Inflammatory macrophage treated with lipopolysaccharide for 4 hours (primary cell): ENCODE results near the gene TARBP1.
A peak's percentile ranks its signal among the peaks of the same experiment; 100 is the strongest.

ENCODE experiments used
- DNase-seq: peaks from one replicate; pipeline ENCODE4 v3.0.0-alpha.2; 2020

TARBP1 gene

GRCh38 chr1:234478481-234479309, at the start of gene TARBP1:
TARBP1 (minus strand) TSS chr1:234479179; CDS start chr1:234479103, 76 bp downstream.
- DNase-seq: peak; percentile 81

- peak; percentile 89 for DNase-seq
Observed at GRCh38 chr1:234528074-234528865, 49.3 kb upstream of the TARBP1 start.

GRCh38 chr1:234527346-234527745, 48.4 kb upstream of the TARBP1 start:
- DNase-seq: no peak

GRCh38 chr1:234526922-234527321, 47.9 kb upstream of the TARBP1 start:
- DNase-seq: no peak

GRCh38 chr1:234525099-234525799, 46.3 kb upstream of the TARBP1 start:
- DNase-seq: peak; percentile 56

GRCh38 chr1:234521836-234522235, 42.9 kb upstream of the TARBP1 start:
- DNase-seq: no peak

GRCh38 chr1:234520908-234521817, 42.2 kb upstream of the TARBP1 start:
- no peak for DNase-seq

GRCh38 chr1:234519506-234519905, 40.5 kb upstream of the TARBP1 start:
- DNase-seq: peak; percentile 33

- DNase-seq: no peak
Observed at GRCh38 chr1:234518876-234519275, 39.9 kb upstream of the TARBP1 start.

GRCh38 chr1:234518086-234518485, 39.1 kb upstream of the TARBP1 start:
- DNase-seq: peak; percentile 51

- DNase-seq: peak; percentile 67
Observed at GRCh38 chr1:234517110-234517802, 38.3 kb upstream of the TARBP1 start.

- DNase-seq: peak; percentile 63
Observed at GRCh38 chr1:234515821-234516241, 36.9 kb upstream of the TARBP1 start.

- DNase-seq: peak; percentile 27
Observed at GRCh38 chr1:234515411-234515810, 36.4 kb upstream of the TARBP1 start.

GRCh38 chr1:234512451-234512861, 33.5 kb upstream of the TARBP1 start:
- DNase-seq: peak; percentile 93

GRCh38 chr1:234509457-234510328, 30.7 kb upstream of the TARBP1 start:
- DNase-seq: no peak

- DNase-seq: no peak
Observed at GRCh38 chr1:234507626-234508387, 28.8 kb upstream of the TARBP1 start.

- no peak for DNase-seq
Observed at GRCh38 chr1:234507089-234507488, 28.1 kb upstream of the TARBP1 start.

- DNase-seq: peak; percentile 51
Observed at GRCh38 chr1:234505769-234506102, 26.8 kb upstream of the TARBP1 start.

GRCh38 chr1:234504969-234505768, 26.2 kb upstream of the TARBP1 start:
- DNase-seq: no peak
